GM23338 (cell line): Measurements from ENCODE around the gene NXPE3.

Experiments
- CTCF ChIP-seq, 2 experiments: fragments of 200-600 bp in 1 of 2; sonication (generic) in 1 of 2; conservative IDR thresholded peaks; 2 replicates each; pipeline versions ENCODE4 v1.5.1 to v1.6.1; 2016 to 2017; ENCODE audit warnings: antibody characterized with exemption in 2 of 2, low read depth in 2 of 2, mild to moderate bottlenecking in 2 of 2, moderate library complexity in 1 of 2
- REST ChIP-seq: IDR thresholded peaks from one replicate; pipeline ENCODE4 v1.6.1; 2018; ENCODE audit warnings: antibody characterized with exemption; ENCODE audit not compliant: unreplicated experiment

GRCh38 chr3:101876142-101876541 is 97.1 kb downstream of the NXPE3 start:
- TF ChIP-seq REST (no peak), CTCF (conservative IDR thresholded peaks at IDR 0.05; ENCODE audit: low read depth in 2 of 2) (no peak)
